Activated CD8-positive, alpha-beta memory T cell treated with anti-CD3 and anti-CD28 coated beads, Interleukin-2, amount 50 U/mL, for 1 hour (primary cell): ENCODE data around the gene CATSPER1.

Experiments used
- DNase-seq: peaks from one replicate; pipeline ENCODE4 v3.0.0-alpha.2; 2020; ENCODE audit errors: extremely low read depth

CATSPER1 gene

GRCh38 chr11:65968600-65969482, 57.4 kb downstream of the CATSPER1 start:
- DNase-seq: no peak

GRCh38 chr11:65967329-65967934, 58.8 kb downstream of the CATSPER1 start:
- DNase-seq: no peak
